GM21526 (cell line): ENCODE data around the gene XAGE1A.
"Not testable (repeated sequence)": the region's sequence is repeated elsewhere in the genome, so short reads cannot be mapped to it uniquely, and the experiment has no call there.

ENCODE experiments used
- ATAC-seq: cut with Tn5 transposase; IDR thresholded peaks from one replicate; pipeline ENCODE4 v1.9.1; 2021; ENCODE audit warnings: moderate library complexity; ENCODE audit not compliant: unreplicated experiment, low FRiP score

XAGE1A gene, protein sequence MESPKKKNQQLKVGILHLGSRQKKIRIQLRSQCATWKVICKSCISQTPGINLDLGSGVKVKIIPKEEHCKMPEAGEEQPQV

DNA sequence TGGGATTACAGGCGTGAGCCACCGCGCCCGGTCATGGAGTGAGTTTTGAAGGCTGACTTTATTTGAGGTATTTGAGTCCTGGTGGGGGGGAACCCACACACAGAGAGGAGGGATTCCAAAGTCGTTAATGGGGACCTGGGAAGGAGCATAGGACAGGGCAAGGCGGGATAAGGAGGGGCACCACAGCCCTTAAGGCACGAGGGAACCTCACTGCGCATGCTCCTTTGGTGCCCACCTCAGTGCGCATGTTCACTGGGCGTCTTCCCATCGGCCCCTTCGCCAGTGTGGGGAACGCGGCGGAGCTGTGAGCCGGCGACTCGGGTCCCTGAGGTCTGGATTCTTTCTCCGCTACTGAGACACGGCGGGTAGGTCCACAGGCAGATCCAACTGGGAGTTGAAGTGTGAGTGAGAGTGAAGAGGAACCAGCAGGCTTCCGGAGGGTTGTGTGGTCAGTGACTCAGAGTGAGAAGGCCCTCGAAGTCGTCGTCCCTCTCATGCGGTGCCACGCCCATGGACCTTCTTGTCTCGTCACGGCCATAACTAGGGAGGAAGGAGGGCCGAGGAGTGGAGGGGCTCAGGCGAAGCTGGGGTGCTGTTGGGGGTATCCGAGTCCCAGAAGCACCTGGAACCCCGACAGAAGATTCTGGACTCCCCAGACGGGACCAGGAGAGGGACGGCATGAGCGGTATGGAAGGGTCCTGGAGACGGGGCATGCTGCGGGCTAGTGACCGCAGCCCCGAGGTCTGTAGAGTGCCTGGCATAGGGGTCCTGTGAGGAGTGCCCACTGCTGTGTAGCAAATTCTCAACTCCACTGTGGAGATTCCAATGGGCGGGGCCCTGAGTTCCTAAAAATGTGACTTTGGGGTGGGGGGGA lies at the start of gene XAGE1A:
Gene XAGE1A, plus strand, starts transcription at position 264 of the 874 bp plus-strand sequence. CDS start 1,554 bp downstream, outside the sequence.
- ATAC-seq = not testable (repeated sequence)

DNA sequence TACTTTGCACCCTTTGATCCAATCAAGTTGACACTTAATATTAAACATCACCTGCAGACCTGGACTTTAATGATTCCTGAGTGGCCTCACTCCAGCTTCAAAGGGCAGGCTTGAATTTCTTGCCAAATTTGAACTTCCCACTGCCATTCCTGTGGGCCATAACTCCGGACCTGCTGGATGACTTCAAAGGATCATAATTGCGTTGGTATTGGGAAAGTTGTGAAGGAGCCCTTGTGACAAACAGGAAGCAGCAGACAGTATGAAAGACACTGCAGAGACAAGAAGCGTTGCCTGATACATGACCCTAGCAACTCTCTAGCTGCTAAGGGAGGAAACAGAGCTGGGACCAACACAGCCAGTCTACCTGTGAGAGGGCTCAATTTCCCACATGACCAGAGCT lies 43.6 kb upstream of the XAGE1A start:
- not testable (repeated sequence) for ATAC-seq

DNA sequence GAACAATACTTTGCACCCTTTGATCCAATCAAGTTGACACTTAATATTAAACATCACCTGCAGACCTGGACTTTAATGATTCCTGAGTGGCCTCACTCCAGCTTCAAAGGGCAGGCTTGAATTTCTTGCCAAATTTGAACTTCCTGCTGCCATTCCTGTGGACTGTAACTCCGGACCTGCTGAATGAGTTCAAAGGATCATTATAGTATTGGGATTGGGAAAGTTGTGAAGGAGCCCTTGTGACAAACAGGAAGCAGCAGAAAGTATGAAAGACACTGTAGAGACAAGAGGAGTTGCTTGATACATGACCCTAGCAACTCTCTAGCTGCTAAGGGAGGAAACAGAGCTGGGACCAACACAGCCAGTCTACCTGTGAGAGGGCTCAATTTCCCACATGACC lies 24.3 kb upstream of the XAGE1A start:
- not testable (repeated sequence) for ATAC-seq

DNA sequence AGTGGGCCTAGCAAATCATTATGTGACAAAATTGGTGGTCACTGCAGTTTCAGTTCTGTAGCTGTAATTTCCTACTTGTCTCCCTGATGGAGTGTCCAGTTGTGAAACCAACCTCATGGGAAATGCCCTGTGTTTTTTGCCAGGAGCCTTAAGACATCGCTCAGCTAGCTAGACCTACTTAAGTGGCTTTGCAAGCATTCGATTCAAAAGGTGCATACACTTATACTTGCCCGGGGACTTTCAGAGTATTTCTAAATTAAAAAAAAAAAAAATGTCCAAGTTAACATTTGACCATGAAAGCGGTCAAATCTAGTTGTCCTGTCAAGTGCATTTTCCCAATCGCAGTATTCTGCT lies 788 bp downstream of the XAGE1A start:
- ATAC-seq = not testable (repeated sequence)

DNA sequence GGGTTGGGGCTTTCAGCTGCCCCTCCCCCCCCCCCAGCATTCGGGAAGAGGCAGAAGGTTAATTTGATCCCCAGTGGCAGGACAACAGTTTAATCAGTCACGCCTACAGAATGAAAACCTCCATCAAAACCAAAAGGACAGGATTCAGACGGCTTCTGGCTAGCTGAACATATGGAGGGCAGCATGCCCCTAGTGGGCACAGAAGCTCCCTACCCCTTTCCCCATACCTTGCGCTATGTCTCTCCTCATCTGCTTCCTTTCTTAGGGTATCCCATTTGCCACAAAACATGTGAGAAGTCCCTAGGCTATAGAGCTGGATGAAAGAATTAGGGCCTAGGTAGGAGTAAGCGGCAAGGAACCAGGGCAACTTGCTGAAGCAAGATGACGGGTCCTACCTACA lies 5.8 kb downstream of the XAGE1A start:
- ATAC-seq = not testable (repeated sequence)

DNA sequence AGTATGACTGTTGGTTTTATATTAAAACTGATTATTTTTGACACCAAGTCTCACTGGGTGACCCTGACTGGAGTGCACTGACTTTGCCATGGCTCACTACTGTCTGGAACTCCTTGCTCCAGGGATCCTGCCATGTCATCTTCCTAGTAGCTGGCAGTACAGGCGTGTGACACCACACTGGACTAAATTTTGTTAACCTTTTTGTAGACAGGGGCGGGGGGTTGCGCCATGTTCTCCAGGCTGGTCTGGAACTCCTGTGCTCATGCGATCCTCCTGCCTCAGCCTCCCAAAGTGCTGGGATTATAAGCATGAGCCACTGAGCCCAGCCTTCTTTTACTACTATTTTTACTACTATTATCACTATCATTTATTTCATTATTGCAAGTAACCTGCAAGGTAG lies 8.9 kb downstream of the XAGE1A start:
- ATAC-seq = no peak

DNA sequence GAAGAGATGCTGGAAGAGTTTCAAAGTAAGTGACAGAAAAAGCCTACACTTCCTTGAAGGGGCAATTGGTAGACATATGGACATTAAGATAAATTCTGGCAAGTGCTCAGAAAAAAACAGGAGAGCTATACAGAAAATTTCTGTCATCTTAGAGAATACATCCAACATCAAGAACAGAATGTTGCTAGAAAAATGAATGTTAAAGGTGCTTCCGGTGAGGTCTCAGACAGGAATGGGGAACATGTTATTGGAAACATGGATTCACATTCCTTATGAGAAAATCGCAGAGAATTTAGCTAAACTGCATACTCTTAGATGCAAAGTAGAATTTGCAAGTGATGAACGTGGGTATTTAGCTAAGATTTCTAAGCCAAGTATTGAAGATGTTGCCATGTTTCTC lies 11.7 kb downstream of the XAGE1A start:
- ATAC-seq = no peak

DNA sequence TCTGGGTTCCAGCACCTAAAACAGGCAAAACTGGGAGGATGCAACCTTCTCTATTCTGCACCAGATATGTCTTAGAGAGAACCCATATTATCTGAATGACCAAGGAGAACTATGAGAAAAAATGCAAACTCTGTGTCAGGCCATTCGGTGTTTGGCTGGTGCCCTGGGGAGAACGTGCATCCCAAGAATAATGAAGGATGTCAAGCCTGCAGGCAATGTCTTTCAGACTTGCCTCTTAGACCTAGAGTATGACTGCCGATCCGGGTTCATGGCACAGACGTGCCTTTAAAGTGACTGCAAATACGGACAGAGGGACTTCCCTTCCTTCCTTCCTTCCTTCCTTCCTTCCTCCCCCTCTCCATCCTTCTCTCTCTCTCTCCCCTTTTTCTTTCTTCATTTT lies 14.3 kb downstream of the XAGE1A start:
- ATAC-seq = no peak

DNA sequence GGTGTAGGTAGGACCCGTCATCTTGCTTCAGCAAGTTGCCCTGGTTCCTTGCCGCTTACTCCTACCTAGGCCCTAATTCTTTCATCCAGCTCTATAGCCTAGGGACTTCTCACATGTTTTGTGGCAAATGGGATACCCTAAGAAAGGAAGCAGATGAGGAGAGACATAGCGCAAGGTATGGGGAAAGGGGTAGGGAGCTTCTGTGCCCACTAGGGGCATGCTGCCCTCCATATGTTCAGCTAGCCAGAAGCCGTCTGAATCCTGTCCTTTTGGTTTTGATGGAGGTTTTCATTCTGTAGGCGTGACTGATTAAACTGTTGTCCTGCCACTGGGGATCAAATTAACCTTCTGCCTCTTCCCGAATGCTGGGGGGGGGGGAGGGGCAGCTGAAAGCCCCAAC lies 15.5 kb downstream of the XAGE1A start:
- not testable (repeated sequence) for ATAC-seq

DNA sequence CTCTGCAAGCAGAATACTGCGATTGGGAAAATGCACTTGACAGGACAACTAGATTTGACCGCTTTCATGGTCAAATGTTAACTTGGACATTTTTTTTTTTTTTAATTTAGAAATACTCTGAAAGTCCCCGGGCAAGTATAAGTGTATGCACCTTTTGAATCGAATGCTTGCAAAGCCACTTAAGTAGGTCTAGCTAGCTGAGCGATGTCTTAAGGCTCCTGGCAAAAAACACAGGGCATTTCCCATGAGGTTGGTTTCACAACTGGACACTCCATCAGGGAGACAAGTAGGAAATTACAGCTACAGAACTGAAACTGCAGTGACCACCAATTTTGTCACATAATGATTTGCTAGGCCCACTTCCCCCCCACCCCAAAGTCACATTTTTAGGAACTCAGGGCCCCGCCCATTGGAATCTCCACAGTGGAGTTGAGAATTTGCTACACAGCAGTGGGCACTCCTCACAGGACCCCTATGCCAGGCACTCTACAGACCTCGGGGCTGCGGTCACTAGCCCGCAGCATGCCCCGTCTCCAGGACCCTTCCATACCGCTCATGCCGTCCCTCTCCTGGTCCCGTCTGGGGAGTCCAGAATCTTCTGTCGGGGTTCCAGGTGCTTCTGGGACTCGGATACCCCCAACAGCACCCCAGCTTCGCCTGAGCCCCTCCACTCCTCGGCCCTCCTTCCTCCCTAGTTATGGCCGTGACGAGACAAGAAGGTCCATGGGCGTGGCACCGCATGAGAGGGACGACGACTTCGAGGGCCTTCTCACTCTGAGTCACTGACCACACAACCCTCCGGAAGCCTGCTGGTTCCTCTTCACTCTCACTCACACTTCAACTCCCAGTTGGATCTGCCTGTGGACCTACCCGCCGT lies 20.7 kb downstream of the XAGE1A start:
- not testable (repeated sequence) for ATAC-seq

DNA sequence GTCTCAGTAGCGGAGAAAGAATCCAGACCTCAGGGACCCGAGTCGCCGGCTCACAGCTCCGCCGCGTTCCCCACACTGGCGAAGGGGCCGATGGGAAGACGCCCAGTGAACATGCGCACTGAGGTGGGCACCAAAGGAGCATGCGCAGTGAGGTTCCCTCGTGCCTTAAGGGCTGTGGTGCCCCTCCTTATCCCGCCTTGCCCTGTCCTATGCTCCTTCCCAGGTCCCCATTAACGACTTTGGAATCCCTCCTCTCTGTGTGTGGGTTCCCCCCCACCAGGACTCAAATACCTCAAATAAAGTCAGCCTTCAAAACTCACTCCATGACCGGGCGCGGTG lies 21.3 kb downstream of the XAGE1A start, which contains the start of gene XAGE1B:
Gene XAGE1B, minus strand, starts transcription at position 77 of the 339 bp plus-strand sequence. CDS start 1,536 bp downstream, outside the sequence.
- ATAC-seq = not testable (repeated sequence)

DNA sequence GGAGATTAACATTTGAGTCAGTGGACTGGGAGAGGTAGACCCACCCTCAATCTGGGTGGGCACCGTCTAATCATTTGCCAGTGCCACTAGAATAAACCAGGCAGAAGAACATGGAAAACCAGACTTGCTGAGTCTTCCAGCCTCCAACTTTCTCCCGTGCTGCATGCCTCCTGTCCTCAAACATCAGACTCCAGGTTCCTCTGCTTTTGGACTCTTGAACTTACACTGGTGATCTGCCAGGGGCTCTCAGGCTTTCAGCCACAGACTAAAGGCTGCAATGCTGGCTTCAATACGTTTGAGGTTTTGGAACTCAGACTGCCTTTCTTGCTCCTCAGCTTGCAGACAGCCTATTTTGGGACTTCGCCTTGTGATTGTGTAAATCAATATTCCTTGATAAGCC lies 45.4 kb downstream of the XAGE1A start:
- not testable (repeated sequence) for ATAC-seq

DNA sequence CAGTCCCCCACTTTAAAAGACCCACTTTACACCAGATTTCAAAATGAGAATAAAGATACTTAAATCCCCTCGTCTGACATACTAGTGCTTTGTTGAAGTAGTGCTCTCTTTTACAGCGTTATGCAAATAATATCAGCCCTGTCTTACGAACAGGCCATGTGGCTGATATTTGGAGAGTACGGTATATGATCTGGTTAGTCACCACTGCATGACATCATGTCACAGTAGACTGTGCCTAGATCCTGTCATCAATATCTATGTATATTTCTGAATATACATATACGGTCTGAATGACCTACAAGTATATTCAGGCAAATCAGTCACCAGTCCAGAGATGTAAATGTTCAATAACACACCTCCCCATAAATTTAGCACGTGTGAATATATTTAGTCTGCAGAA lies 46.7 kb downstream of the XAGE1A start:
- no peak for ATAC-seq

DNA sequence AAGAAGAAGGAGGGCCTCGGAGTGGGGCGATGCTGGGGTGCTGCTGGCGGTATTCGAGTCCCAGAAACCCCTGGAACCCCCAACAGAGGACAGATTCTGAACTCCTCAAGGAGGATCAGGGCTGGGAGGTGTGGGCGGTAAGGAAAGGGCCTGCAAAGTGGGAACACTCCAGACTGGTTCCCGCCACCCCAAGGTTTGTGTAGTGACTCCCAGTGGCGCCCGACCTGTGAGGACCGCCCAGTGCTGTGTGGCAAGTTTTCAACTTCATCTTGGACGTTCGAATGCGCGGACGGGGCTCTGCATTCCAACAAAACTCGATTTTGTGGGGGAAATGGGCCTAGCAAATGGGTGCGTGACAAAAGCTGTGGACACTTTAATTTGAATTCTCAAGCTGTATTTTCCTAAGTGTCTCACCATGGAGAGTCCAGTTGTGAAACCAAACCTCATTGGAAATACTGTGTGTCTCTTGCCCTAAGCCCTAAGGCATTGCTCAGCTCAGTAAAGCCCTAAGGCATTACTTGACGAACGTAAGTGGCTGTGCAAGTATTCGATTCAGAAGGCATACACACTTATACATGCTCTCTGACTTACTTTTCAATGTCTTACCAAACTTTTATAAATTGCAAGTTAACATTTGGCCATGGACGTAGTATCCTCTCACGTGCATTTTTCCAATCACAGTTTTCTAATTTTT lies 48.7 kb downstream of the XAGE1A start:
- ATAC-seq = no peak

DNA sequence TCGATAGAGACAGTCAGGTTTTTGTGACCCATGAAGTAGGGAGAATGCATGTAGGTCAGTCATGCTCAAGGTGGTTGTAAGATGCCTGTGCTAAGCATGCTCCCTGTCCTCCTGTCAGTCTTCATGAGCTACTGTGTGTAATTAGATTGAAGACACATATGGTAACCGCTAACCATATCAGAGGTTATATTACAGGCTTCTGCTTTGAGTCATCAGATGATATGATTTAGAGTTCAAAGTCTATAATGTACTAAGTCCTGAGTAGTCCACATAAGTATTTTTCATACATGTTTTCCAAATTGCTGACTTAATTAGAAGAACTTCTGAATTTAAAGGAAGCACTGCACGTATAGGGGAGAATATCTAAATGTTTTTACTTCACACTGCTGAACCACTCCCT lies 53.2 kb downstream of the XAGE1A start:
- not testable (repeated sequence) for ATAC-seq
